GM12872 (cell line): ENCODE results near the gene CNOT1.
A peak's percentile ranks its signal among the peaks of the same experiment; 100 is the strongest.

Source experiments
- CTCF ChIP-seq: IDR thresholded peaks from 3 replicates; pipeline ENCODE4 v1.5.1; 2011; ENCODE audit warnings: low read depth, mild to moderate bottlenecking, low read length, moderate library complexity; ENCODE audit not compliant: insufficient read depth

The CNOT1 gene

GRCh38 chr16:58513874-58514273, 115.8 kb downstream of the CNOT1 start:
- no peak for TF ChIP-seq CTCF

- peak; percentile 85 for TF ChIP-seq CTCF
These were observed 117.5 kb downstream of the CNOT1 start for GRCh38 chr16:58511933-58512815.

- no peak for TF ChIP-seq CTCF
These were observed 118.6 kb downstream of the CNOT1 start for GRCh38 chr16:58510776-58511628.

- no peak for TF ChIP-seq CTCF
These were observed 119.4 kb downstream of the CNOT1 start for GRCh38 chr16:58510097-58510775.

GRCh38 chr16:58509256-58510096, 120.2 kb downstream of the CNOT1 start:
- no peak for TF ChIP-seq CTCF

GRCh38 chr16:58508671-58509251, 120.9 kb downstream of the CNOT1 start:
- no peak for TF ChIP-seq CTCF
